HepG2 (cell line): ENCODE data around the gene H1-8. TPM values are rescaled to one million over a fixed set of nuclear protein-coding genes. Genes with fewer than 3 reads are reported as not detected.

Experiments
- AHDC1 ChIP-seq: sonication (generic); formaldehyde crosslinking; IDR thresholded peaks from 2 replicates; pipeline ENCODE4 v1.5.1; 2020; ENCODE audit warnings: mild to moderate bottlenecking, missing genetic modification reagents, borderline replicate concordance
- DR1 ChIP-seq: sonication (generic); formaldehyde crosslinking; IDR thresholded peaks from 2 replicates; pipeline ENCODE4 v1.8.0; 2021; ENCODE audit warnings: mild to moderate bottlenecking, missing genetic modification reagents, inconsistent platforms
- GABPB1 ChIP-seq: IDR thresholded peaks from 2 replicates; pipeline ENCODE4 v1.6.1; 2016; ENCODE audit warnings: mild to moderate bottlenecking, missing genetic modification reagents, moderate library complexity, missing compliant biosample characterization
- MTF1 ChIP-seq: sonication (generic); formaldehyde crosslinking; IDR thresholded peaks from 2 replicates; pipeline ENCODE4 v1.5.0; 2020; ENCODE audit warnings: missing genetic modification reagents
- NR2F1 ChIP-seq, 2 experiments: fragments of 450-650 bp in 1 of 2; formaldehyde crosslinking in 1 of 2; IDR thresholded peaks; 2 replicates each; pipeline versions ENCODE4 v1.5.0 to v1.6.1; 2016 to 2020; ENCODE audit warnings: mild to moderate bottlenecking in 1 of 2, missing compliant biosample characterization in 1 of 2, missing genetic modification reagents in 1 of 2, moderate library complexity in 1 of 2
- RERE ChIP-seq: IDR thresholded peaks from 2 replicates; pipeline ENCODE4 v1.6.1; 2016; ENCODE audit warnings: low read depth, missing genetic modification reagents, missing compliant biosample characterization
- TBL1XR1 ChIP-seq: fragments of 150-350 bp; IDR thresholded peaks from 2 replicates; pipeline ENCODE4 v1.6.1; 2014; ENCODE audit warnings: borderline replicate concordance, low read length; ENCODE audit not compliant: partially characterized antibody
- ZBTB34 ChIP-seq: sonication (generic); formaldehyde crosslinking; IDR thresholded peaks from 2 replicates; pipeline ENCODE4 v1.8.0; 2022; ENCODE audit warnings: mild to moderate bottlenecking, missing genetic modification reagents
- ZFAT ChIP-seq: sonication (generic); formaldehyde crosslinking; conservative IDR thresholded peaks from 2 replicates; pipeline ENCODE4 v1.8.1; 2023; ENCODE audit warnings: missing genetic modification reagents, inconsistent platforms
- ZNF12 ChIP-seq: sonication (generic); formaldehyde crosslinking; IDR thresholded peaks from 2 replicates; pipeline ENCODE4 v1.5.0; 2020; ENCODE audit warnings: missing genetic modification reagents
- ZNF235 ChIP-seq: sonication (generic); formaldehyde crosslinking; IDR thresholded peaks from 2 replicates; pipeline ENCODE4 v1.8.1; 2023; ENCODE audit warnings: mild to moderate bottlenecking, missing genetic modification reagents, borderline replicate concordance
- ZNF280B ChIP-seq: sonication (generic); formaldehyde crosslinking; IDR thresholded peaks from 2 replicates; pipeline ENCODE4 v1.5.0; 2020; ENCODE audit warnings: missing genetic modification reagents, mild to moderate bottlenecking, borderline replicate concordance
- ZNF329 ChIP-seq: sonication (generic); formaldehyde crosslinking; IDR thresholded peaks from 2 replicates; pipeline ENCODE4 v1.9.0; 2021; ENCODE audit warnings: low read depth, mild to moderate bottlenecking, missing genetic modification reagents
- ZNF644 ChIP-seq: IDR thresholded peaks from 2 replicates; pipeline ENCODE4 v1.6.1; 2016; ENCODE audit warnings: low read depth
- ZNF883 ChIP-seq: sonication (generic); formaldehyde crosslinking; IDR thresholded peaks from 2 replicates; pipeline ENCODE4 v1.5.1; 2020; ENCODE audit warnings: mild to moderate bottlenecking, missing genetic modification reagents; ENCODE audit errors: not compliant biosample characterization
- polyA plus RNA-seq, 8 experiments: library from polyadenylated mRNA; depleted of rRNA in 3 of 8; stranded (reverse) in 7 of 8; unstranded in 1 of 8; fragments of >200 nt; fragmentation: Illumina TruSeq in 4 of 8; extraction: Trizol in 4 of 8; gene quantifications; 2 replicates each; pipeline versions ENCODE4 v1.2.1 to v1.2.3, GENCODE V29; 2011 to 2016; ENCODE audit warnings: low read depth in 4 of 8, missing spikeins in 1 of 8, mixed read lengths in 1 of 8; ENCODE audit not compliant: insufficient read depth in 1 of 8
- total RNA-seq, 5 experiments: library from RNA; depleted of rRNA; stranded (reverse); fragments of >200 nt; fragmentation: Illumina TruSeq; extraction: Trizol; gene quantifications; 2 replicates each; pipeline ENCODE4 v1.2.3, GENCODE V29; 2016; ENCODE audit warnings: low read depth in 1 of 5

Gene H1-8
- total and polyA plus RNA-seq, 2 of the 13 experiments (the other 11 are each of a cell fraction or from before 2014, with no cell fraction given), result 0.08 TPM; not detected in 1

GRCh38 chr3:129594907-129595390 lies 52.0 kb downstream of the H1-8 start (continued):
- peak; percentile 36; the same call in 1 of the 2 replicates for TF ChIP-seq AHDC1 (CRISPR knock-in tag)
- TF ChIP-seq ZNF235, result no peak
- peak; percentile 41 for TF ChIP-seq GABPB1 (CRISPR knock-in tag)
- TF ChIP-seq ZBTB34 (CRISPR knock-in tag), result 0 out of 2 replicates have a peak, but pooled peaks have one; percentile 17
- peak; percentile 82 to 97 for TF ChIP-seq NR2F1 (CRISPR knock-in tag; IDR thresholded peaks at IDR 0.05)
- no peak for TF ChIP-seq ZNF12 (CRISPR knock-in tag)
- TF ChIP-seq RERE (CRISPR knock-in tag), result 0 out of 2 replicates have a peak, but pooled peaks have one; percentile 22
- TF ChIP-seq TBL1XR1, result no peak
- TF ChIP-seq ZNF883 (CRISPR knock-in tag), result peak; percentile 37
- TF ChIP-seq ZNF280B (CRISPR knock-in tag), result peak; percentile 41; the same call in 1 of the 2 replicates
- no peak for TF ChIP-seq ZFAT (CRISPR knock-in tag)
- TF ChIP-seq DR1, result no peak; the same call in 1 of the 2 replicates
- peak; percentile 72; the same call in 1 of the 2 replicates for TF ChIP-seq ZNF644 (CRISPR knock-in tag)
- TF ChIP-seq ZNF329 (CRISPR knock-in tag), result no peak
- no peak for TF ChIP-seq MTF1 (CRISPR knock-in tag)
